Liver (tissue), 9 donors: Measurements from ENCODE around the gene RAD51B. TPM values are rescaled to one million over a fixed set of nuclear protein-coding genes. Genes with fewer than 3 reads are reported as not detected.

Experiments used
- DNase-seq: peaks from one replicate; pipeline ENCODE4 v3.0.0-alpha.2; 2017; ENCODE audit warnings: low spot score
- H3K27ac ChIP-seq, 2 donors: one replicate each; pipeline ENCODE4 v1.7.0; 2013; ENCODE audit warnings: inconsistent platforms in 2 of 2, low read length in 2 of 2, control low read depth in 1 of 2, low read depth in 1 of 2, mild to moderate bottlenecking in 1 of 2
- H3K27me3 ChIP-seq, 4 donors: one replicate each; pipeline versions ENCODE4 v1.6.1 to v1.7.0; 2013; ENCODE audit warnings: low read length in 3 of 4, inconsistent platforms in 1 of 4, mild to moderate bottlenecking in 1 of 4, moderate library complexity in 1 of 4; ENCODE audit not compliant: control insufficient read depth in 4 of 4, insufficient read depth in 4 of 4
- H3K36me3 ChIP-seq, 4 donors: one replicate each; pipeline versions ENCODE4 v1.6.1 to v1.7.0; 2013; ENCODE audit warnings: low read length in 3 of 4, mild to moderate bottlenecking in 3 of 4, low read depth in 1 of 4, moderate library complexity in 1 of 4; ENCODE audit not compliant: control insufficient read depth in 4 of 4, insufficient read depth in 3 of 4
- H3K4me1 ChIP-seq, 4 donors: one replicate each; pipeline versions ENCODE4 v1.6.1 to v1.7.0; 2013; ENCODE audit warnings: low read length in 3 of 4, mild to moderate bottlenecking in 3 of 4, moderate library complexity in 1 of 4; ENCODE audit not compliant: control insufficient read depth in 4 of 4, insufficient read depth in 4 of 4
- H3K4me3 ChIP-seq, 3 donors: one replicate each; pipeline versions ENCODE4 v1.6.1 to v1.7.0; 2013; ENCODE audit warnings: low read length in 3 of 3, control low read depth in 1 of 3, low read depth in 1 of 3, mild to moderate bottlenecking in 1 of 3
- H3K9ac ChIP-seq, 2 donors: one replicate each; pipeline ENCODE4 v1.7.0; 2013; ENCODE audit warnings: low read length in 2 of 2, mild to moderate bottlenecking in 2 of 2, moderate library complexity in 2 of 2, control low read depth in 1 of 2, low read depth in 1 of 2
- H3K9me3 ChIP-seq, 4 donors: one replicate each; pipeline versions ENCODE4 v1.6.1 to v1.7.0; 2013; ENCODE audit warnings: low read length in 3 of 4; ENCODE audit not compliant: control insufficient read depth in 4 of 4
- EGR1 ChIP-seq, 2 donors: IDR thresholded peaks; 2 replicates each; pipeline ENCODE4 v1.6.1; 2016 to 2018; ENCODE audit warnings: antibody characterized with exemption in 2 of 2, low read depth in 2 of 2
- FOXA1 ChIP-seq: IDR thresholded peaks from 2 replicates; pipeline ENCODE4 v1.6.1; 2016; ENCODE audit warnings: antibody characterized with exemption
- FOXA2 ChIP-seq: IDR thresholded peaks from 2 replicates; pipeline ENCODE4 v1.6.1; 2016; ENCODE audit warnings: antibody characterized with exemption
- GABPA ChIP-seq, 2 donors: IDR thresholded peaks in 1 of 2; conservative IDR thresholded peaks in 1 of 2; 2 replicates each; pipeline ENCODE4 v1.6.1; 2016; ENCODE audit warnings: antibody characterized with exemption in 2 of 2, mild to moderate bottlenecking in 1 of 2, moderate library complexity in 1 of 2
- HNF4A ChIP-seq, 2 donors: conservative IDR thresholded peaks; 2 replicates each; pipeline ENCODE4 v1.6.1; 2016; ENCODE audit warnings: antibody characterized with exemption in 2 of 2, mild to moderate bottlenecking in 2 of 2
- HNF4G ChIP-seq: IDR thresholded peaks from 2 replicates; pipeline ENCODE4 v1.6.1; 2016; ENCODE audit warnings: antibody characterized with exemption
- JUND ChIP-seq, 2 donors: IDR thresholded peaks; 2 replicates each; pipeline ENCODE4 v1.6.1; 2016; ENCODE audit warnings: antibody characterized with exemption in 2 of 2
- NR2F2 ChIP-seq: IDR thresholded peaks from 2 replicates; pipeline ENCODE4 v1.6.1; 2016; ENCODE audit warnings: antibody characterized with exemption
- RAD21 ChIP-seq, 2 donors: IDR thresholded peaks; 2 replicates each; pipeline ENCODE4 v1.6.1; 2016; ENCODE audit warnings: antibody characterized with exemption in 2 of 2, mild to moderate bottlenecking in 2 of 2
- RXRA ChIP-seq, 2 donors: IDR thresholded peaks; 2 replicates each; pipeline ENCODE4 v1.6.1; 2017 to 2018; ENCODE audit warnings: antibody characterized with exemption in 2 of 2, mild to moderate bottlenecking in 1 of 2
- SP1 ChIP-seq: IDR thresholded peaks from 2 replicates; pipeline ENCODE4 v1.6.1; 2018; ENCODE audit warnings: antibody characterized with exemption, mild to moderate bottlenecking
- TAF1 ChIP-seq: conservative IDR thresholded peaks from 2 replicates; pipeline ENCODE4 v1.6.1; 2016; ENCODE audit warnings: antibody characterized with exemption, mild to moderate bottlenecking
- YY1 ChIP-seq: IDR thresholded peaks from 2 replicates; pipeline ENCODE4 v1.6.1; 2016; ENCODE audit warnings: antibody characterized with exemption, mild to moderate bottlenecking
- WGBS: extraction: QIAGEN DNeasy Blood & Tissue Kit; methylation state at CpG from one replicate; pipeline ENCODE4 v1.1.7; 2013; 5-methylcytosine and 5-hydroxymethylcytosine counted together
- polyA plus RNA-seq, 2 donors: library from polyadenylated mRNA; stranded (reverse) in 1 of 2; unstranded in 1 of 2; fragments of 200-250 nt in 1 of 2; fragments of >200 nt in 1 of 2; fragmentation: Nextera tagmentation in 1 of 2; extraction: Ambion mirVana in 1 of 2; gene quantifications; one replicate each; pipeline versions ENCODE4 v1.2.1 to v1.2.3, GENCODE V29; 2013 to 2015
- total RNA-seq, 2 donors: library from RNA; depleted of rRNA; stranded (reverse); fragments of >200 nt; gene quantifications; one replicate each; pipeline ENCODE4 v1.2.3, GENCODE V29; 2014
- TF ChIP-seq, protein P1 (sequence below): IDR thresholded peaks from 2 replicates; pipeline ENCODE4 v1.6.1; 2016; ENCODE audit warnings: antibody characterized with exemption
- TF ChIP-seq, protein P2 (sequence below): IDR thresholded peaks from 2 replicates; pipeline ENCODE4 v1.6.1; 2016; ENCODE audit warnings: antibody characterized with exemption
- TF ChIP-seq, protein P3 (sequence below): IDR thresholded peaks from 2 replicates; pipeline ENCODE4 v1.6.1; 2016; ENCODE audit warnings: antibody characterized with exemption, mild to moderate bottlenecking
- TF ChIP-seq, protein P4 (sequence below): fragments of 150-350 bp; IDR thresholded peaks from 2 replicates; pipeline ENCODE4 v1.5.1; 2017; ENCODE audit warnings: improper control_type of control experiment, low read depth, low read length; ENCODE audit not compliant: missing input control
- TF ChIP-seq, protein P5 (sequence below): IDR thresholded peaks from 2 replicates; pipeline ENCODE4 v1.6.1; 2016; ENCODE audit warnings: antibody characterized with exemption
- donor health status: healthy.
- donor health status: healthy.
- donor health status: healthy.
- donor health status: healthy.
- donor health status: healthy.

Gene RAD51B
- total and polyA plus RNA-seq, 4 donors: 0.81 to 12.9 (median 2.4) TPM

DNA sequence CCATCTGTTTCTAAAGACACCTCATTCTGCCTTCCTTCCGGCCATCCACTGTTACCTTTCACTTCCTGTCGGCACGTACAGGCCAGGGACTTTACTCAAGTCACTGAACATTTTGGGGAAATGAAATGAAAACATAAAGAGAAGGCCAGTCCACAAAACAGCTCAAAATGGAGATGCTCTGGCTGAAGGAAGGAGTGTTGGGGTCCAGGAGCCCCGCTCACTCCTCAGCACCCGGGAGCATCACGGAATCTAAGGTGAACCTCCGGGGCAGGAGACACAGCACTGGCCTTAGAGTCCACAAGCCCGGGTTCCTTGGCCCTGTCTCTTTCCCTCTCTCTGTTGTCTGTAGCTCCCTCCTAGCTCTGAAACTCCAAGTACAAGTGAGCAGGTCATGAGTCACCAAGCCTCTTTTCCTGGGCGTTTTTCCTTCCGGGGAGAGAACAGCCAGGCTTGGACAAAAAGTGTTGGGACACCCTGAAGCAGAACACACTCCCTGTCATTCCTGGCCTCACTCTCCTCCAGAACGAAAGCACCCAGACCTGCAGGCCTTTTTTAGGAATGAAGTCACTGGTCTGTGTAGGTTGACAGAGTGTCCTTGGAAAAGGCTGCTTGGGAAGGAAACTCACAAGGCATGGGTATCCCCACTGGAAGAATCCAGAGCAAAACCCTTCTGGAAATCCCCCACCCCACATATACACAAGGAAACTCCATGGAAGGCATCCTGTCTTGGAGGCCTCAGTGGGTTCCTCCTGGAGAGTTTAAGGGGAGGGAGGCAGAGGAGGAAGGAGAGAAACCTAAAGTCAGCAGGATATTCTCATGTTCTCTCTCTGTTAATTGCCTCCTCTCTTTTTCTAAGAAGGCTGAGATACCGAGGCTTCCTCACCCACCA is 728.0 kb downstream of the RAD51B start:
- no peak for DNase-seq
- no peaks in the 10 kb centered on the region for H3K36me3 ChIP-seq
- H3K4me1 ChIP-seq: peaks cover 2 to 15% (median 5%) of the 10 kb centered on the region in 4 donors
- no peak overlapping the region for H3K9ac ChIP-seq
- no peaks in the 10 kb centered on the region for H3K27me3 ChIP-seq
- peak; percentile 22 for TF ChIP-seq NR2F2
- TF ChIP-seq, protein P1, sequence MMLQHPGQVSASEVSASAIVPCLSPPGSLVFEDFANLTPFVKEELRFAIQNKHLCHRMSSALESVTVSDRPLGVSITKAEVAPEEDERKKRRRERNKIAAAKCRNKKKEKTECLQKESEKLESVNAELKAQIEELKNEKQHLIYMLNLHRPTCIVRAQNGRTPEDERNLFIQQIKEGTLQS: no peak
- no peak overlapping the region for H3K4me3 ChIP-seq
- WGBS: 85% methylated on average over 12 of the region's 12 CpGs
- H3K9me3 ChIP-seq: no peaks in the 10 kb centered on the region
- peak overlapping the region; percentile 24 to 52 for H3K27ac ChIP-seq

DNA sequence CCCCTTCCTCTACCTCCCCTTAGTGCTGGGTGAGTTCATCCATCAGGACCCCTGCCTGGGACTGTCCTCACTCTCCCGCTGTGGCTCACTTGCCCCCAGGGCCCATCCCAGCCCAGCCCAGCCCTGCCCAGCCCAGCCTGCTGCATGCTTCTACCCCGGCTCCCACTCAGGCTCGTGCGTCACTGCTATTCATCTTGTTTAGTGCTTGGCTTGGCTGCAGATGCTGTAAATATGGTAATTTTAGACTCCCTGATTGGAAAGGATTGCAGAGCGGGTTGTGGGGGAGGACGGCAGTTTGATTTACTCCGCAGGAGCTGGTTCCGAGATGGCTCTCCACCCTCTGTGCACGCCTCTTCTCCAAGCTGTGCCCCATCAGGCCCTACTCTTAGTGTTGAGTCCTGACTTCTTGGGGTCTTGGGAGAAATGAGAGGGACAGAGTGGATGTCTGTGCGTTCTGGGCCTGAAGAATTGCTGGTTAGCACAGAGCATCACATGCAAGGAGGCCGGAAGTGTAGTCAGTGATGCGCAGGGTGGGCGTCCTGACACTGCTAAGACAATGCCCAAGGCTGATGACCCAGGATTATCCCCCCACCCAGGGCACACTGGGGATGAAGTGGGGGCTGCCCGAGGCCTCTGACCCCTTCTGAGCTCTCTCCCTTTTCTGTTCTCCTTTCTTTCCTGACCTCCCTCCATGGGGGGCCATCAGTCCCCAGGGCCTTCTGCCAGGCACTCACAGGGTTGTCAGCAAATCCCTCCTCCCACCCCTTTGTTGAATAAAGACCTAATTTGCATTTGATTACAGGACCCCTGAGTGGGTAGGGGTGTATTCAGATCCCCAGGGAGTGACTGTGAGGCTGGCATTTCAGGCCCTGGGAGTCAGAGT is 728.9 kb downstream of the RAD51B start:
- no peak for DNase-seq
- H3K9me3 ChIP-seq: no peaks in the 10 kb centered on the region
- WGBS: 87% methylated on average over 14 of the region's 14 CpGs

More for the DNA sequence above, 728.9 kb downstream of the RAD51B start:
- Histone ChIP-seq H3K4me1 (peaks cover 2 to 15% (median 5%) of the 10 kb centered on the region in 4 donors), H3K9ac (no peak overlapping the region), H3K36me3 (no peaks in the 10 kb centered on the region), H3K4me3 (no peak overlapping the region), H3K27me3 (no peaks in the 10 kb centered on the region), H3K27ac (peak overlapping the region; percentile 24 to 68)
- no peak for TF ChIP-seq JUND (IDR thresholded peaks at IDR 0.05)
- TF ChIP-seq RAD21 (IDR thresholded peaks at IDR 0.05): no peak
- TF ChIP-seq EGR1 (IDR thresholded peaks at IDR 0.05; ENCODE audit: low read depth in 2 of 2): no peak
- TF ChIP-seq FOXA1: no peak
- TF ChIP-seq YY1: no peak
- no peak for TF ChIP-seq GABPA (IDR thresholded peaks at IDR 0.05 in 1 of 2, conservative IDR thresholded peaks at IDR 0.05 in 1 of 2)
- TF ChIP-seq TAF1: no peak
- TF ChIP-seq, protein P2, sequence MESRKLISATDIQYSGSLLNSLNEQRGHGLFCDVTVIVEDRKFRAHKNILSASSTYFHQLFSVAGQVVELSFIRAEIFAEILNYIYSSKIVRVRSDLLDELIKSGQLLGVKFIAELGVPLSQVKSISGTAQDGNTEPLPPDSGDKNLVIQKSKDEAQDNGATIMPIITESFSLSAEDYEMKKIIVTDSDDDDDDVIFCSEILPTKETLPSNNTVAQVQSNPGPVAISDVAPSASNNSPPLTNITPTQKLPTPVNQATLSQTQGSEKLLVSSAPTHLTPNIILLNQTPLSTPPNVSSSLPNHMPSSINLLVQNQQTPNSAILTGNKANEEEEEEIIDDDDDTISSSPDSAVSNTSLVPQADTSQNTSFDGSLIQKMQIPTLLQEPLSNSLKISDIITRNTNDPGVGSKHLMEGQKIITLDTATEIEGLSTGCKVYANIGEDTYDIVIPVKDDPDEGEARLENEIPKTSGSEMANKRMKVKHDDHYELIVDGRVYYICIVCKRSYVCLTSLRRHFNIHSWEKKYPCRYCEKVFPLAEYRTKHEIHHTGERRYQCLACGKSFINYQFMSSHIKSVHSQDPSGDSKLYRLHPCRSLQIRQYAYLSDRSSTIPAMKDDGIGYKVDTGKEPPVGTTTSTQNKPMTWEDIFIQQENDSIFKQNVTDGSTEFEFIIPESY: no peak
- TF ChIP-seq, protein P3, sequence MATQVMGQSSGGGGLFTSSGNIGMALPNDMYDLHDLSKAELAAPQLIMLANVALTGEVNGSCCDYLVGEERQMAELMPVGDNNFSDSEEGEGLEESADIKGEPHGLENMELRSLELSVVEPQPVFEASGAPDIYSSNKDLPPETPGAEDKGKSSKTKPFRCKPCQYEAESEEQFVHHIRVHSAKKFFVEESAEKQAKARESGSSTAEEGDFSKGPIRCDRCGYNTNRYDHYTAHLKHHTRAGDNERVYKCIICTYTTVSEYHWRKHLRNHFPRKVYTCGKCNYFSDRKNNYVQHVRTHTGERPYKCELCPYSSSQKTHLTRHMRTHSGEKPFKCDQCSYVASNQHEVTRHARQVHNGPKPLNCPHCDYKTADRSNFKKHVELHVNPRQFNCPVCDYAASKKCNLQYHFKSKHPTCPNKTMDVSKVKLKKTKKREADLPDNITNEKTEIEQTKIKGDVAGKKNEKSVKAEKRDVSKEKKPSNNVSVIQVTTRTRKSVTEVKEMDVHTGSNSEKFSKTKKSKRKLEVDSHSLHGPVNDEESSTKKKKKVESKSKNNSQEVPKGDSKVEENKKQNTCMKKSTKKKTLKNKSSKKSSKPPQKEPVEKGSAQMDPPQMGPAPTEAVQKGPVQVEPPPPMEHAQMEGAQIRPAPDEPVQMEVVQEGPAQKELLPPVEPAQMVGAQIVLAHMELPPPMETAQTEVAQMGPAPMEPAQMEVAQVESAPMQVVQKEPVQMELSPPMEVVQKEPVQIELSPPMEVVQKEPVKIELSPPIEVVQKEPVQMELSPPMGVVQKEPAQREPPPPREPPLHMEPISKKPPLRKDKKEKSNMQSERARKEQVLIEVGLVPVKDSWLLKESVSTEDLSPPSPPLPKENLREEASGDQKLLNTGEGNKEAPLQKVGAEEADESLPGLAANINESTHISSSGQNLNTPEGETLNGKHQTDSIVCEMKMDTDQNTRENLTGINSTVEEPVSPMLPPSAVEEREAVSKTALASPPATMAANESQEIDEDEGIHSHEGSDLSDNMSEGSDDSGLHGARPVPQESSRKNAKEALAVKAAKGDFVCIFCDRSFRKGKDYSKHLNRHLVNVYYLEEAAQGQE: no peak
- TF ChIP-seq, protein P4, sequence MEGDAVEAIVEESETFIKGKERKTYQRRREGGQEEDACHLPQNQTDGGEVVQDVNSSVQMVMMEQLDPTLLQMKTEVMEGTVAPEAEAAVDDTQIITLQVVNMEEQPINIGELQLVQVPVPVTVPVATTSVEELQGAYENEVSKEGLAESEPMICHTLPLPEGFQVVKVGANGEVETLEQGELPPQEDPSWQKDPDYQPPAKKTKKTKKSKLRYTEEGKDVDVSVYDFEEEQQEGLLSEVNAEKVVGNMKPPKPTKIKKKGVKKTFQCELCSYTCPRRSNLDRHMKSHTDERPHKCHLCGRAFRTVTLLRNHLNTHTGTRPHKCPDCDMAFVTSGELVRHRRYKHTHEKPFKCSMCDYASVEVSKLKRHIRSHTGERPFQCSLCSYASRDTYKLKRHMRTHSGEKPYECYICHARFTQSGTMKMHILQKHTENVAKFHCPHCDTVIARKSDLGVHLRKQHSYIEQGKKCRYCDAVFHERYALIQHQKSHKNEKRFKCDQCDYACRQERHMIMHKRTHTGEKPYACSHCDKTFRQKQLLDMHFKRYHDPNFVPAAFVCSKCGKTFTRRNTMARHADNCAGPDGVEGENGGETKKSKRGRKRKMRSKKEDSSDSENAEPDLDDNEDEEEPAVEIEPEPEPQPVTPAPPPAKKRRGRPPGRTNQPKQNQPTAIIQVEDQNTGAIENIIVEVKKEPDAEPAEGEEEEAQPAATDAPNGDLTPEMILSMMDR: no peak
- no peak for TF ChIP-seq FOXA2
- TF ChIP-seq SP1: no peak
- TF ChIP-seq, protein P1: no peak
- TF ChIP-seq NR2F2: no peak
- TF ChIP-seq, protein P5, sequence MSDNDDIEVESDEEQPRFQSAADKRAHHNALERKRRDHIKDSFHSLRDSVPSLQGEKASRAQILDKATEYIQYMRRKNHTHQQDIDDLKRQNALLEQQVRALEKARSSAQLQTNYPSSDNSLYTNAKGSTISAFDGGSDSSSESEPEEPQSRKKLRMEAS: no peak
- no peak for TF ChIP-seq HNF4G
- no peak for TF ChIP-seq HNF4A (conservative IDR thresholded peaks at IDR 0.05)
- TF ChIP-seq RXRA (IDR thresholded peaks at IDR 0.05): no peak
